WTC11 (cell line): ENCODE data around the gene ERICH3. TPM values are rescaled to one million over a fixed set of nuclear protein-coding genes. Genes with fewer than 3 reads are reported as not detected.
A peak's percentile ranks its signal among the peaks of the same experiment; 100 is the strongest.

Source experiments
- ATAC-seq: fragments of 200-7000 bp; cut with Tn5 transposase; 2 replicates; pipeline ENCODE4 v1.10.0; 2021; ENCODE audit warnings: mild to moderate bottlenecking, moderate library complexity
- CTCF ChIA-PET: fragments of 300-600 bp; sonication (Branson Sonifier 250); formaldehyde crosslinking; loops from one replicate; lab custom pipeline; 2021; ENCODE audit warnings: antibody characterized with exemption; lab: Charles Lee
- POLR2A ChIA-PET: fragments of 350-600 bp; sonication (Branson Sonifier 250); formaldehyde crosslinking; loops from one replicate; lab custom pipeline; 2021; ENCODE audit warnings: antibody characterized with exemption; lab: Charles Lee
- DNase-seq: peaks from one replicate; pipeline ENCODE4 v3.0.0; 2021; ENCODE audit warnings: low spot score
- H3K27ac Mint-ChIP-seq: 2 replicates; pipeline ENCODE4 v1.8.0; 2021; ENCODE audit warnings: mixed read lengths
- H3K27me3 Mint-ChIP-seq: 2 replicates; pipeline ENCODE4 v1.8.0; 2021; ENCODE audit warnings: low read depth, mild to moderate bottlenecking, moderate library complexity, mixed read lengths
- H3K36me3 Mint-ChIP-seq: 2 replicates; pipeline ENCODE4 v1.8.0; 2021; ENCODE audit warnings: mixed read lengths
- H3K4me1 Mint-ChIP-seq: 2 replicates; pipeline ENCODE4 v1.8.0; 2022; ENCODE audit warnings: mixed read lengths
- H3K4me3 Mint-ChIP-seq: 2 replicates; pipeline ENCODE4 v1.8.0; 2021; ENCODE audit warnings: mild to moderate bottlenecking, moderate library complexity, mixed read lengths
- H3K9me3 Mint-ChIP-seq: 2 replicates; pipeline ENCODE4 v1.8.0; 2021; ENCODE audit warnings: mixed read lengths
- CREM ChIP-seq: sonication (generic); formaldehyde crosslinking; IDR thresholded peaks from 2 replicates; pipeline ENCODE4 v1.8.1; 2022; ENCODE audit warnings: mild to moderate bottlenecking, missing genetic modification reagents, moderate library complexity
- FOXJ3 ChIP-seq: sonication (generic); formaldehyde crosslinking; IDR thresholded peaks from 2 replicates; pipeline ENCODE4 v1.9.0; 2021; ENCODE audit warnings: missing genetic modification reagents, mild to moderate bottlenecking, borderline replicate concordance
- GTF2I ChIP-seq: fragments of 250-450 bp; sonication (Bioruptor Pico); conservative IDR thresholded peaks from 2 replicates; pipeline ENCODE4 v1.4.0; 2021; ENCODE audit warnings: mild to moderate bottlenecking
- KAT7 ChIP-seq: sonication (generic); formaldehyde crosslinking; IDR thresholded peaks from 2 replicates; pipeline ENCODE4 v1.8.1; 2023; ENCODE audit warnings: missing genetic modification reagents, mild to moderate bottlenecking, borderline replicate concordance
- MYBL2 ChIP-seq: sonication (generic); formaldehyde crosslinking; IDR thresholded peaks from 2 replicates; pipeline ENCODE4 v1.8.1; 2023; ENCODE audit warnings: mild to moderate bottlenecking, moderate library complexity, missing genetic modification reagents
- NFYB ChIP-seq: sonication (generic); formaldehyde crosslinking; conservative IDR thresholded peaks from 2 replicates; pipeline ENCODE4 v1.8.0; 2022; ENCODE audit warnings: low read depth, missing genetic modification reagents
- NR2C2 ChIP-seq: sonication (generic); formaldehyde crosslinking; IDR thresholded peaks from 2 replicates; pipeline ENCODE4 v1.8.0; 2022; ENCODE audit warnings: mild to moderate bottlenecking, missing genetic modification reagents
- OVOL2 ChIP-seq: fragments of 250-450 bp; sonication (Bioruptor Pico); IDR thresholded peaks from 2 replicates; pipeline ENCODE4 v1.9.0; 2021; ENCODE audit warnings: mild to moderate bottlenecking, borderline replicate concordance
- RORB ChIP-seq: fragments of 250-450 bp; sonication (Bioruptor Pico); IDR thresholded peaks from 2 replicates; pipeline ENCODE4 v1.9.0; 2021; ENCODE audit warnings: mild to moderate bottlenecking
- SOX15 ChIP-seq: fragments of 250-450 bp; sonication (Bioruptor Pico); IDR thresholded peaks from 2 replicates; pipeline ENCODE4 v1.9.0; 2021; ENCODE audit warnings: mild to moderate bottlenecking
- ZBTB21 ChIP-seq: sonication (generic); formaldehyde crosslinking; IDR thresholded peaks from 2 replicates; pipeline ENCODE4 v1.8.1; 2023; ENCODE audit warnings: mild to moderate bottlenecking, missing genetic modification reagents, borderline replicate concordance
- ZNF219 ChIP-seq: sonication (generic); formaldehyde crosslinking; IDR thresholded peaks from 2 replicates; pipeline ENCODE4 v1.8.0; 2023; ENCODE audit warnings: missing genetic modification reagents, mild to moderate bottlenecking, borderline replicate concordance
- total RNA-seq: library from RNA; stranded (reverse); gene quantifications from 3 replicates; pipeline ENCODE4 v1.2.3, GENCODE V29; 2021
- TF ChIP-seq, protein P1 (sequence below): sonication (generic); formaldehyde crosslinking; IDR thresholded peaks from 2 replicates; pipeline ENCODE4 v1.8.1; 2023; ENCODE audit warnings: mild to moderate bottlenecking, moderate library complexity, missing genetic modification reagents
- TF ChIP-seq, protein P2 (sequence below): sonication (generic); formaldehyde crosslinking; IDR thresholded peaks from 2 replicates; pipeline ENCODE4 v1.8.0; 2022; ENCODE audit warnings: mild to moderate bottlenecking, missing genetic modification reagents
- TF ChIP-seq, protein P3 (sequence below): fragments of 250-450 bp; sonication (Bioruptor Pico); IDR thresholded peaks from 2 replicates; pipeline ENCODE4 v1.9.0; 2021; ENCODE audit warnings: moderate library complexity, mild to moderate bottlenecking, inconsistent platforms, borderline replicate concordance
- TF ChIP-seq, protein P4 (sequence below): sonication (generic); formaldehyde crosslinking; conservative IDR thresholded peaks from 2 replicates; pipeline ENCODE4 v1.8.1; 2022; ENCODE audit warnings: mild to moderate bottlenecking, missing genetic modification reagents
- TF ChIP-seq, protein P5 (sequence below): sonication (generic); formaldehyde crosslinking; IDR thresholded peaks from 2 replicates; pipeline ENCODE4 v1.8.0; 2023; ENCODE audit warnings: mild to moderate bottlenecking, missing genetic modification reagents
- TF ChIP-seq, protein P6 (sequence below): fragments of 250-450 bp; sonication (Bioruptor Pico); IDR thresholded peaks from 2 replicates; pipeline ENCODE4 v2.1.2; 2022; ENCODE audit warnings: mild to moderate bottlenecking, moderate library complexity
- TF ChIP-seq, protein P7 (sequence below): sonication (generic); formaldehyde crosslinking; IDR thresholded peaks from 2 replicates; pipeline ENCODE4 v1.8.1; 2023; ENCODE audit warnings: mild to moderate bottlenecking, missing genetic modification reagents

Gene ERICH3
- total RNA-seq, 1 experiment from 2014 or later = 0.07 TPM

DNA sequence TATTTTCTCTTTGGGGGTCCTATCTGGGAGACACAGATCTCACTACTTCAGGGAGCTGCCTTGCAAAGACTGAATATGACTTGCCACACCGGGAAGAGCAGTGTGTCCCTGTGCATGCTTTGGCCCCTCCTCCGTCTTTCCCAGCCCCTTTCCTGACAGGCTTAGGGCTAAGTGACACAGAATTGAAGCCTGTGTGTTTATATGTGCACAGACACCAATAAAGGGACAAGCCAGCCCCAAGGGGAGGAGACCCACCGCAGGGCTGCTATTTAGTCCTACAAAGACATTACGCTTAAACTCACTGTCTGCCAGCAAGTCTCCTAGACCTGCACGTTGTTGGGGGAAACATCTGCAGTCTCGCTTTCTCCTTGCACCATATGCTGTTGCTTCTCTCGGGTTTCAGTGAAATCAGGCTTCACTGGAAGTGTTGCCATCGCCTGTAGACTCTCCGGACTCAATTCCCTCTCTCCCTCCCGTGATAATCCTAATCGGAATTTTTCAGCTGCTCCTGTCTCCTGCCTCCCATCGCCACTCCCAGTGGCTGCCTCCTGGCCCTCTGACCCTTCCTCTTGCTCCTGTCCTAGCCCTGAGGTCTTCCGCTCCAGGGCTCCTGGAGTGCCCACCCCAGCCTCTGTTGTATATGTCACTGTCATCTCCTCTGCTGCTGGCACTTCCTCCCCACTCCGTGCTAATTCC is 102.6 kb downstream of the ERICH3 start:
- H3K27me3 Mint-ChIP-seq = no peaks in the 10 kb centered on the region
- H3K36me3 Mint-ChIP-seq = no peaks in the 10 kb centered on the region
- no peak overlapping the region for H3K27ac Mint-ChIP-seq
- H3K4me1 Mint-ChIP-seq = no peaks in the 10 kb centered on the region
- no peak overlapping the region for H3K4me3 Mint-ChIP-seq
- DNase-seq (no peak), ATAC-seq (peak; percentile 65)
- ChIA-PET CTCF (no interaction called here), POLR2A (no interaction called here)
- TF ChIP-seq, protein P1, sequence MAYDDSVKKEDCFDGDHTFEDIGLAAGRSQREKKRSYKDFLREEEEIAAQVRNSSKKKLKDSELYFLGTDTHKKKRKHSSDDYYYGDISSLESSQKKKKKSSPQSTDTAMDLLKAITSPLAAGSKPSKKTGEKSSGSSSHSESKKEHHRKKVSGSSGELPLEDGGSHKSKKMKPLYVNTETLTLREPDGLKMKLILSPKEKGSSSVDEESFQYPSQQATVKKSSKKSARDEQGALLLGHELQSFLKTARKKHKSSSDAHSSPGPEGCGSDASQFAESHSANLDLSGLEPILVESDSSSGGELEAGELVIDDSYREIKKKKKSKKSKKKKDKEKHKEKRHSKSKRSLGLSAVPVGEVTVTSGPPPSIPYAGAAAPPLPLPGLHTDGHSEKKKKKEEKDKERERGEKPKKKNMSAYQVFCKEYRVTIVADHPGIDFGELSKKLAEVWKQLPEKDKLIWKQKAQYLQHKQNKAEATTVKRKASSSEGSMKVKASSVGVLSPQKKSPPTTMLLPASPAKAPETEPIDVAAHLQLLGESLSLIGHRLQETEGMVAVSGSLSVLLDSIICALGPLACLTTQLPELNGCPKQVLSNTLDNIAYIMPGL (CRISPR knock-in tag) = no peak
- TF ChIP-seq NR2C2 (CRISPR knock-in tag) (no peak), MYBL2 (CRISPR knock-in tag) (no peak), CREM (CRISPR knock-in tag) (no peak), ZNF219 (CRISPR knock-in tag) (no peak), SOX15 (CRISPR knock-in tag) (no peak), ZBTB21 (CRISPR knock-in tag) (no peak), GTF2I (CRISPR knock-in tag) (no peak), KAT7 (CRISPR knock-in tag) (no peak), NFYB (CRISPR knock-in tag) (no peak), FOXJ3 (CRISPR knock-in tag) (no peak), RORB (no peak), OVOL2 (no peak)
- TF ChIP-seq, protein P2, sequence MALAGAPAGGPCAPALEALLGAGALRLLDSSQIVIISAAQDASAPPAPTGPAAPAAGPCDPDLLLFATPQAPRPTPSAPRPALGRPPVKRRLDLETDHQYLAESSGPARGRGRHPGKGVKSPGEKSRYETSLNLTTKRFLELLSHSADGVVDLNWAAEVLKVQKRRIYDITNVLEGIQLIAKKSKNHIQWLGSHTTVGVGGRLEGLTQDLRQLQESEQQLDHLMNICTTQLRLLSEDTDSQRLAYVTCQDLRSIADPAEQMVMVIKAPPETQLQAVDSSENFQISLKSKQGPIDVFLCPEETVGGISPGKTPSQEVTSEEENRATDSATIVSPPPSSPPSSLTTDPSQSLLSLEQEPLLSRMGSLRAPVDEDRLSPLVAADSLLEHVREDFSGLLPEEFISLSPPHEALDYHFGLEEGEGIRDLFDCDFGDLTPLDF (CRISPR knock-in tag) = no peak
- TF ChIP-seq, protein P3, sequence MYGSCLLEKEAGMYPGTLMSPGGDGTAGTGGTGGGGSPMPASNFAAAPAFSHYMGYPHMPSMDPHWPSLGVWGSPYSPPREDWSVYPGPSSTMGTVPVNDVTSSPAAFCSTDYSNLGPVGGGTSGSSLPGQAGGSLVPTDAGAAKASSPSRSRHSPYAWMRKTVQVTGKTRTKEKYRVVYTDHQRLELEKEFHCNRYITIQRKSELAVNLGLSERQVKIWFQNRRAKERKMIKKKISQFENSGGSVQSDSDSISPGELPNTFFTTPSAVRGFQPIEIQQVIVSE = no peak
- TF ChIP-seq, protein P4, sequence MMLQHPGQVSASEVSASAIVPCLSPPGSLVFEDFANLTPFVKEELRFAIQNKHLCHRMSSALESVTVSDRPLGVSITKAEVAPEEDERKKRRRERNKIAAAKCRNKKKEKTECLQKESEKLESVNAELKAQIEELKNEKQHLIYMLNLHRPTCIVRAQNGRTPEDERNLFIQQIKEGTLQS (CRISPR knock-in tag) = no peak
- TF ChIP-seq, protein P5, sequence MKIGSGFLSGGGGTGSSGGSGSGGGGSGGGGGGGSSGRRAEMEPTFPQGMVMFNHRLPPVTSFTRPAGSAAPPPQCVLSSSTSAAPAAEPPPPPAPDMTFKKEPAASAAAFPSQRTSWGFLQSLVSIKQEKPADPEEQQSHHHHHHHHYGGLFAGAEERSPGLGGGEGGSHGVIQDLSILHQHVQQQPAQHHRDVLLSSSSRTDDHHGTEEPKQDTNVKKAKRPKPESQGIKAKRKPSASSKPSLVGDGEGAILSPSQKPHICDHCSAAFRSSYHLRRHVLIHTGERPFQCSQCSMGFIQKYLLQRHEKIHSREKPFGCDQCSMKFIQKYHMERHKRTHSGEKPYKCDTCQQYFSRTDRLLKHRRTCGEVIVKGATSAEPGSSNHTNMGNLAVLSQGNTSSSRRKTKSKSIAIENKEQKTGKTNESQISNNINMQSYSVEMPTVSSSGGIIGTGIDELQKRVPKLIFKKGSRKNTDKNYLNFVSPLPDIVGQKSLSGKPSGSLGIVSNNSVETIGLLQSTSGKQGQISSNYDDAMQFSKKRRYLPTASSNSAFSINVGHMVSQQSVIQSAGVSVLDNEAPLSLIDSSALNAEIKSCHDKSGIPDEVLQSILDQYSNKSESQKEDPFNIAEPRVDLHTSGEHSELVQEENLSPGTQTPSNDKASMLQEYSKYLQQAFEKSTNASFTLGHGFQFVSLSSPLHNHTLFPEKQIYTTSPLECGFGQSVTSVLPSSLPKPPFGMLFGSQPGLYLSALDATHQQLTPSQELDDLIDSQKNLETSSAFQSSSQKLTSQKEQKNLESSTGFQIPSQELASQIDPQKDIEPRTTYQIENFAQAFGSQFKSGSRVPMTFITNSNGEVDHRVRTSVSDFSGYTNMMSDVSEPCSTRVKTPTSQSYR (CRISPR knock-in tag) = no peak
- TF ChIP-seq, protein P6, sequence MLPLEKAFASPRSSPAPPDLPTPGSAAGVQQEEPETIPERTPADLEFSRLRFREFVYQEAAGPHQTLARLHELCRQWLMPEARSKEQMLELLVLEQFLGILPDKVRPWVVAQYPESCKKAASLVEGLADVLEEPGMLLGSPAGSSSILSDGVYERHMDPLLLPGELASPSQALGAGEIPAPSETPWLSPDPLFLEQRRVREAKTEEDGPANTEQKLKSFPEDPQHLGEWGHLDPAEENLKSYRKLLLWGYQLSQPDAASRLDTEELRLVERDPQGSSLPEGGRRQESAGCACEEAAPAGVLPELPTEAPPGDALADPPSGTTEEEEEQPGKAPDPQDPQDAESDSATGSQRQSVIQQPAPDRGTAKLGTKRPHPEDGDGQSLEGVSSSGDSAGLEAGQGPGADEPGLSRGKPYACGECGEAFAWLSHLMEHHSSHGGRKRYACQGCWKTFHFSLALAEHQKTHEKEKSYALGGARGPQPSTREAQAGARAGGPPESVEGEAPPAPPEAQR (CRISPR knock-in tag) = no peak
- no peaks in the 10 kb centered on the region for H3K9me3 Mint-ChIP-seq

DNA sequence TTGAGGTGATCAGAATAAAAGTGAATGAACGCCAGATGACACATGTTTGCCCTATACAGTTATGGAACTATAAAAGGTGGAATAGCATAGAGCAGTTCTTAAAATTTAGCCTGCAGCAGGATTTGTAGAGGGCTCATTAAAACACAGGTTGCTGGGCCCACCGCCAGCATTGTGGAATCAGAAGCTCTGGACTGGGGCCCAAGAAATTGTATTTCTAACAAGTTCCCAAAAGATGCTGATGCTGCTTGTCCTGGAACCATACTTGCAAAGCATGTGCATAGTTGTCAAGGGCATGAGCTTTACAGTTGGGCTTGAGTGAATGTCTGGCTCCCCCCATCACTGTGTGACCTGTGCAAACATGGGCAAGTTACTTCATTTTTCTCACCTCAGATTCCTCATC is 123.7 kb downstream of the ERICH3 start:
- ATAC-seq (no peak), DNase-seq (no peak)
- ChIA-PET POLR2A (no interaction called here), CTCF (no interaction called here)
- Mint-ChIP-seq H3K27ac (no peak overlapping the region), H3K4me3 (no peak overlapping the region), H3K27me3 (no peaks in the 10 kb centered on the region; the same call in 1 of the 2 replicates), H3K4me1 (no peaks in the 10 kb centered on the region), H3K9me3 (no peaks in the 10 kb centered on the region), H3K36me3 (no peaks in the 10 kb centered on the region)
- TF ChIP-seq, protein P7, sequence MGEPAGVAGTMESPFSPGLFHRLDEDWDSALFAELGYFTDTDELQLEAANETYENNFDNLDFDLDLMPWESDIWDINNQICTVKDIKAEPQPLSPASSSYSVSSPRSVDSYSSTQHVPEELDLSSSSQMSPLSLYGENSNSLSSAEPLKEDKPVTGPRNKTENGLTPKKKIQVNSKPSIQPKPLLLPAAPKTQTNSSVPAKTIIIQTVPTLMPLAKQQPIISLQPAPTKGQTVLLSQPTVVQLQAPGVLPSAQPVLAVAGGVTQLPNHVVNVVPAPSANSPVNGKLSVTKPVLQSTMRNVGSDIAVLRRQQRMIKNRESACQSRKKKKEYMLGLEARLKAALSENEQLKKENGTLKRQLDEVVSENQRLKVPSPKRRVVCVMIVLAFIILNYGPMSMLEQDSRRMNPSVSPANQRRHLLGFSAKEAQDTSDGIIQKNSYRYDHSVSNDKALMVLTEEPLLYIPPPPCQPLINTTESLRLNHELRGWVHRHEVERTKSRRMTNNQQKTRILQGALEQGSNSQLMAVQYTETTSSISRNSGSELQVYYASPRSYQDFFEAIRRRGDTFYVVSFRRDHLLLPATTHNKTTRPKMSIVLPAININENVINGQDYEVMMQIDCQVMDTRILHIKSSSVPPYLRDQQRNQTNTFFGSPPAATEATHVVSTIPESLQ (CRISPR knock-in tag) = no peak
